K562 (cell line): ENCODE data around the gene RINL. TPM values are rescaled to one million over a fixed set of nuclear protein-coding genes. Genes with fewer than 3 reads are reported as not detected.
A peak's percentile ranks its signal among the peaks of the same experiment; 100 is the strongest.

Experiments
- polyA plus RNA-seq, 8 experiments: library from polyadenylated mRNA; depleted of rRNA in 4 of 8; stranded (reverse) in 5 of 8; unstranded in 3 of 8; fragments of >200 nt; fragmentation: Nextera tagmentation in 2 of 8; fragmentation: Illumina TruSeq in 1 of 8; extraction: Ambion mirVana in 2 of 8; extraction: Trizol in 1 of 8; gene quantifications; 2 replicates each; pipeline versions ENCODE4 v1.2.1 to v1.2.3, GENCODE V29; 2011 to 2014; ENCODE audit warnings: inconsistent platforms in 1 of 8, missing spikeins in 1 of 8
- total RNA-seq, 7 experiments: library from RNA; depleted of rRNA in 6 of 7; stranded (reverse); fragments of >200 nt in 6 of 7; fragmentation: Illumina TruSeq in 2 of 7; extraction: Trizol in 2 of 7; gene quantifications; 2 replicates each; pipeline versions ENCODE4 v1.2.1 to v1.2.3, GENCODE V29; 2011 to 2021; ENCODE audit warnings: low replicate concordance in 1 of 7
- TF ChIP-seq, protein P1 (sequence below): fragments of 250-450 bp; sonication (Bioruptor Pico); IDR thresholded peaks from 2 replicates; pipeline ENCODE4 v1.4.0; 2020
- TF ChIP-seq, protein P2 (sequence below): fragments of 250-450 bp; sonication (Bioruptor Pico); IDR thresholded peaks from 2 replicates; pipeline ENCODE4 v1.8.0; 2022; ENCODE audit warnings: moderate library complexity, mild to moderate bottlenecking, inconsistent platforms

The RINL gene
- total and polyA plus RNA-seq, 9 of the 15 experiments (the other 6 are each of a cell fraction or from before 2014, with no cell fraction given) = 0.82 to 10.9 (median 4.9) TPM

DNA sequence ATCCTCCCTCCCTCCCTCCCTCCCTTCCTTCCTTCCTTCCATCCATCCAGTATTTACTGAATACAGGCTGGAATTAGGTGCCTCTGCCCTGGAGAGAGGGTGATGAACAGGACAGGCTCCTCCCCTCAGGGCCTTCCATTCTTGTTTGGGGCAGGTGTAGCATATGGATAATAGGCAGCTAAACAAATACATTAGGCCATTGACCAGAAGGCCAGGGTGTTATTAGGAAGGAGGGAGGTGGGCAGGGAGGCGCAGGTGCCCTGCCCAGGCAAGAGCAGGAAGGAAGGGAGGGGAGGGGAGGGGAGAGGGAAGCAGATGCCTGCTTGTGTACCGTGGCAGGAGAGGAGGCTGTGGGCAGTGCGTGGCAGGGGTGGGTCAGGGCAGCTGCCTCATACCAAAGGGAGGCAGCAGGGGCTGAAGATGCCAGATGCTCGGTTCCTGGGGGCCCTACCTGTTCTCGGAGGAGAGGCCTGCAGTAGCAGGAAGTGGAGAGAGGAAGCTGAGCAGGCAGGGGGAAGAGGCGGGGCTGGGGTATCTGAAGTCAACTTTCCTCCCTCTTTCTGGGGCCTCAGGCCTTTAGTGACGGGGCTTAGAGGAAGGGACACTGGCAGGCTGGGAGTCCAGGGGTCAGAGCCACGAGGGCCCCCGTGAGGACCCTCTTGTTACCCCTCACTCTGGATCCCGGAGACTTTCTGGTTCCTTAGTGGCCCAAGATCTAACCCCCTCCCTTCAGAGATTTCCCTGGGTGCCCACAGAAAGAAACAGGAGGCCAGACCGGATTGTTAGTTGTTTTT, at the start of gene RINL (continued):
- TF ChIP-seq, protein P1, sequence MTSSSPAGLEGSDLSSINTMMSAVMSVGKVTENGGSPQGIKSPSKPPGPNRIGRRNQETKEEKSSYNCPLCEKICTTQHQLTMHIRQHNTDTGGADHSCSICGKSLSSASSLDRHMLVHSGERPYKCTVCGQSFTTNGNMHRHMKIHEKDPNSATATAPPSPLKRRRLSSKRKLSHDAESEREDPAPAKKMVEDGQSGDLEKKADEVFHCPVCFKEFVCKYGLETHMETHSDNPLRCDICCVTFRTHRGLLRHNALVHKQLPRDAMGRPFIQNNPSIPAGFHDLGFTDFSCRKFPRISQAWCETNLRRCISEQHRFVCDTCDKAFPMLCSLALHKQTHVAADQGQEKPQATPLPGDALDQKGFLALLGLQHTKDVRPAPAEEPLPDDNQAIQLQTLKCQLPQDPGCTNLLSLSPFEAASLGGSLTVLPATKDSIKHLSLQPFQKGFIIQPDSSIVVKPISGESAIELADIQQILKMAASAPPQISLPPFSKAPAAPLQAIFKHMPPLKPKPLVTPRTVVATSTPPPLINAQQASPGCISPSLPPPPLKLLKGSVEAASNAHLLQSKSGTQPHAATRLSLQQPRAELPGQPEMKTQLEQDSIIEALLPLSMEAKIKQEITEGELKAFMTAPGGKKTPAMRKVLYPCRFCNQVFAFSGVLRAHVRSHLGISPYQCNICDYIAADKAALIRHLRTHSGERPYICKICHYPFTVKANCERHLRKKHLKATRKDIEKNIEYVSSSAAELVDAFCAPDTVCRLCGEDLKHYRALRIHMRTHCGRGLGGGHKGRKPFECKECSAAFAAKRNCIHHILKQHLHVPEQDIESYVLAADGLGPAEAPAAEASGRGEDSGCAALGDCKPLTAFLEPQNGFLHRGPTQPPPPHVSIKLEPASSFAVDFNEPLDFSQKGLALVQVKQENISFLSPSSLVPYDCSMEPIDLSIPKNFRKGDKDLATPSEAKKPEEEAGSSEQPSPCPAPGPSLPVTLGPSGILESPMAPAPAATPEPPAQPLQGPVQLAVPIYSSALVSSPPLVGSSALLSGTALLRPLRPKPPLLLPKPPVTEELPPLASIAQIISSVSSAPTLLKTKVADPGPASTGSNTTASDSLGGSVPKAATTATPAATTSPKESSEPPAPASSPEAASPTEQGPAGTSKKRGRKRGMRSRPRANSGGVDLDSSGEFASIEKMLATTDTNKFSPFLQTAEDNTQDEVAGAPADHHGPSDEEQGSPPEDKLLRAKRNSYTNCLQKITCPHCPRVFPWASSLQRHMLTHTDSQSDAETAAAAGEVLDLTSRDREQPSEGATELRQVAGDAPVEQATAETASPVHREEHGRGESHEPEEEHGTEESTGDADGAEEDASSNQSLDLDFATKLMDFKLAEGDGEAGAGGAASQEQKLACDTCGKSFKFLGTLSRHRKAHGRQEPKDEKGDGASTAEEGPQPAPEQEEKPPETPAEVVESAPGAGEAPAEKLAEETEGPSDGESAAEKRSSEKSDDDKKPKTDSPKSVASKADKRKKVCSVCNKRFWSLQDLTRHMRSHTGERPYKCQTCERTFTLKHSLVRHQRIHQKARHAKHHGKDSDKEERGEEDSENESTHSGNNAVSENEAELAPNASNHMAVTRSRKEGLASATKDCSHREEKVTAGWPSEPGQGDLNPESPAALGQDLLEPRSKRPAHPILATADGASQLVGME (CRISPR knock-in tag) = 0 out of 2 replicates have a peak, but pooled peaks have one; percentile 57
- TF ChIP-seq, protein P2, sequence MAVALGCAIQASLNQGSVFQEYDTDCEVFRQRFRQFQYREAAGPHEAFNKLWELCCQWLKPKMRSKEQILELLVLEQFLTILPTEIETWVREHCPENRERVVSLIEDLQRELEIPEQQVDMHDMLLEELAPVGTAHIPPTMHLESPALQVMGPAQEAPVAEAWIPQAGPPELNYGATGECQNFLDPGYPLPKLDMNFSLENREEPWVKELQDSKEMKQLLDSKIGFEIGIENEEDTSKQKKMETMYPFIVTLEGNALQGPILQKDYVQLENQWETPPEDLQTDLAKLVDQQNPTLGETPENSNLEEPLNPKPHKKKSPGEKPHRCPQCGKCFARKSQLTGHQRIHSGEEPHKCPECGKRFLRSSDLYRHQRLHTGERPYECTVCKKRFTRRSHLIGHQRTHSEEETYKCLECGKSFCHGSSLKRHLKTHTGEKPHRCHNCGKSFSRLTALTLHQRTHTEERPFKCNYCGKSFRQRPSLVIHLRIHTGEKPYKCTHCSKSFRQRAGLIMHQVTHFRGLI (CRISPR knock-in tag) = no peak
